GM12878 (cell line): Measurements from ENCODE around the gene GRN. TPM values are rescaled to one million over a fixed set of nuclear protein-coding genes. Genes with fewer than 3 reads are reported as not detected.

Source experiments
- CBX3 ChIP-seq: fragments of 200-600 bp; sonication (generic); IDR thresholded peaks from 2 replicates; pipeline ENCODE4 v1.6.1; 2016; ENCODE audit warnings: low read depth, borderline replicate concordance
- CEBPZ ChIP-seq: fragments of 150-350 bp; IDR thresholded peaks from 2 replicates; pipeline ENCODE4 v1.6.1; 2016; ENCODE audit warnings: low read depth, low read length
- HSF1 ChIP-seq: fragments of 150-350 bp; IDR thresholded peaks from 2 replicates; pipeline ENCODE4 v1.6.1; 2014; ENCODE audit warnings: mild to moderate bottlenecking, low read depth, low read length
- IKZF2 ChIP-seq, 2 experiments: fragments of 450-650 bp; IDR thresholded peaks; 2 replicates each; pipeline ENCODE4 v1.6.1; 2017; ENCODE audit warnings: mild to moderate bottlenecking in 2 of 2, moderate library complexity in 2 of 2
- IRF3 ChIP-seq: fragments of 450-650 bp; IDR thresholded peaks from 2 replicates; pipeline ENCODE4 v1.6.1; 2014; ENCODE audit warnings: mild to moderate bottlenecking
- JUND ChIP-seq: IDR thresholded peaks from 2 replicates; pipeline ENCODE4 v1.6.1; 2012; ENCODE audit warnings: low read depth, mild to moderate bottlenecking, low read length, improper control_type of control experiment, moderate library complexity
- MTA3 ChIP-seq: IDR thresholded peaks from 2 replicates; pipeline ENCODE4 v1.6.1; 2012; ENCODE audit warnings: low read length, inconsistent platforms, borderline replicate concordance
- PKNOX1 ChIP-seq: fragments of 450-650 bp; IDR thresholded peaks from 2 replicates; pipeline ENCODE4 v1.6.1; 2016; ENCODE audit warnings: mild to moderate bottlenecking
- POLR2AphosphoS2 ChIP-seq: IDR thresholded peaks from 2 replicates; pipeline ENCODE4 v1.6.1; 2011; ENCODE audit warnings: low read depth, mild to moderate bottlenecking, low read length, improper control_type of control experiment, moderate library complexity
- POLR2AphosphoS5 ChIP-seq: IDR thresholded peaks from 2 replicates; pipeline ENCODE4 v1.6.1; 2011; ENCODE audit warnings: mild to moderate bottlenecking, low read length, inconsistent platforms
- RBBP5 ChIP-seq: fragments of 200-600 bp; sonication (generic); conservative IDR thresholded peaks from 2 replicates; pipeline ENCODE4 v1.6.1; 2016
- SKIL ChIP-seq: fragments of 450-650 bp; IDR thresholded peaks from 2 replicates; pipeline ENCODE4 v1.6.1; 2017; ENCODE audit warnings: mild to moderate bottlenecking, low read depth, inconsistent platforms; ENCODE audit not compliant: poor library complexity, severe bottlenecking
- SPI1 ChIP-seq: IDR thresholded peaks from 2 replicates; pipeline ENCODE4 v1.6.1; 2011; ENCODE audit warnings: low read depth, mild to moderate bottlenecking, low read length, moderate library complexity, borderline replicate concordance; ENCODE audit not compliant: insufficient read depth
- TCF12 ChIP-seq: IDR thresholded peaks from 2 replicates; pipeline ENCODE4 v1.6.1; 2011; ENCODE audit warnings: low read depth, mild to moderate bottlenecking, low read length
- TCF3 ChIP-seq: IDR thresholded peaks from 2 replicates; pipeline ENCODE4 v1.6.1; 2012; ENCODE audit warnings: low read depth, mild to moderate bottlenecking, low read length, borderline replicate concordance; ENCODE audit not compliant: insufficient read depth
- TCF7 ChIP-seq: IDR thresholded peaks from 2 replicates; pipeline ENCODE4 v1.6.1; 2014; ENCODE audit warnings: antibody characterized with exemption, borderline replicate concordance
- USF1 ChIP-seq: IDR thresholded peaks from 2 replicates; pipeline ENCODE4 v1.6.1; 2011; ENCODE audit warnings: borderline replicate concordance, low read depth, mild to moderate bottlenecking, moderate library complexity, mixed read lengths, low read length; ENCODE audit not compliant: insufficient read depth; ENCODE audit errors: extremely low read length
- WRNIP1 ChIP-seq: IDR thresholded peaks from 2 replicates; pipeline ENCODE4 v1.6.1; 2011; ENCODE audit warnings: low read depth, low read length, improper control_type of control experiment, borderline replicate concordance
- ZBED1 ChIP-seq: IDR thresholded peaks from 2 replicates; pipeline ENCODE4 v1.6.1; 2016; ENCODE audit warnings: borderline replicate concordance
- ZZZ3 ChIP-seq: IDR thresholded peaks from 2 replicates; pipeline ENCODE4 v1.6.1; 2011; ENCODE audit warnings: low read depth; ENCODE audit not compliant: control insufficient read depth, insufficient read length
- polyA plus RNA-seq, 11 experiments: library from polyadenylated mRNA; depleted of rRNA in 4 of 11; unstranded in 6 of 11; stranded (reverse) in 5 of 11; fragments of >200 nt; fragmentation: Nextera tagmentation in 4 of 11; fragmentation: Illumina TruSeq in 1 of 11; extraction: Ambion mirVana in 4 of 11; extraction: Trizol in 1 of 11; gene quantifications; 1 replicate in 1 of 11; 2 replicates in 10 of 11; pipeline versions ENCODE4 v1.2.1 to v1.2.3, GENCODE V29; 2011 to 2016; ENCODE audit warnings: inconsistent platforms in 2 of 11, missing spikeins in 2 of 11, low read depth in 1 of 11
- total RNA-seq, 4 experiments: library from RNA; depleted of rRNA in 3 of 4; stranded (reverse); fragments of >200 nt in 3 of 4; fragmentation: Illumina TruSeq in 1 of 4; extraction: Trizol in 1 of 4; gene quantifications; 2 replicates each; pipeline versions ENCODE4 v1.2.1 to v1.2.3, GENCODE V29; 2013 to 2021

GRN gene
- total and polyA plus RNA-seq, 10 of the 15 experiments (the other 5 are each of a cell fraction or from before 2014, with no cell fraction given), result 22.3 to 389 (median 139) TPM

GRCh38 chr17:44326861-44327444, 18.1 kb upstream of the GRN start (continued):
- no peak for TF ChIP-seq CEBPZ
- no peak for TF ChIP-seq PKNOX1
- no peak for TF ChIP-seq HSF1
- TF ChIP-seq POLR2AphosphoS5, result 0 out of 2 replicates have a peak, but pooled peaks have one; percentile 32
- TF ChIP-seq ZZZ3, result no peak
- TF ChIP-seq USF1, result peak; percentile 77
- TF ChIP-seq IKZF2 (IDR thresholded peaks at IDR 0.05), result peak; percentile 35 to 54; a peak in 2 of 4 replicates
- peak; percentile 82 for TF ChIP-seq POLR2AphosphoS2
- TF ChIP-seq TCF7, result no peak
- peak; percentile 46; the same call in 1 of the 2 replicates for TF ChIP-seq TCF12
- TF ChIP-seq RBBP5, result no peak
- TF ChIP-seq CBX3, result no peak
- no peak for TF ChIP-seq MTA3
- no peak for TF ChIP-seq WRNIP1
- TF ChIP-seq ZBED1, result no peak
- TF ChIP-seq SKIL, result peak; percentile 59
- TF ChIP-seq JUND, result no peak
- TF ChIP-seq SPI1, result no peak
- no peak for TF ChIP-seq TCF3
- no peak for TF ChIP-seq IRF3
